Effector memory CD8-positive, alpha-beta T cell (primary cell): ENCODE results near the gene FITM2.
A peak's percentile ranks its signal among the peaks of the same experiment; 100 is the strongest.
"Not testable (repeated sequence)": the region's sequence is repeated elsewhere in the genome, so short reads cannot be mapped to it uniquely, and the experiment has no call there.

Experiments
- ATAC-seq: fragments of 150-1000 bp; cut with Tn5 transposase; replicated peaks from 2 replicates; pipeline ENCODE4 v1.10.0; 2021; ENCODE audit warnings: mild to moderate bottlenecking, moderate library complexity
- DNase-seq, 3 experiments: peaks; one replicate each; pipeline ENCODE4 v3.0.0; 2021
- H3K27ac Mint-ChIP-seq, 2 donors: one replicate each; pipeline ENCODE4 v1.8.0; 2022; ENCODE audit warnings: mild to moderate bottlenecking in 2 of 2, mixed read lengths in 2 of 2, moderate library complexity in 2 of 2
- H3K27me3 Mint-ChIP-seq, 2 donors: one replicate each; pipeline ENCODE4 v1.8.0; 2022; ENCODE audit warnings: mixed read lengths in 2 of 2
- H3K36me3 Mint-ChIP-seq: one replicate; pipeline ENCODE4 v1.8.0; 2022; ENCODE audit warnings: mild to moderate bottlenecking, moderate library complexity, mixed read lengths; ENCODE audit not compliant: insufficient read depth
- H3K4me1 Mint-ChIP-seq, 2 donors: one replicate each; pipeline ENCODE4 v1.8.0; 2022; ENCODE audit warnings: low read depth in 2 of 2, mixed read lengths in 2 of 2
- H3K4me3 Mint-ChIP-seq, 2 donors: one replicate each; pipeline ENCODE4 v1.8.0; 2022; ENCODE audit warnings: mild to moderate bottlenecking in 2 of 2, mixed read lengths in 2 of 2, moderate library complexity in 2 of 2
- H3K9me3 Mint-ChIP-seq, 2 donors: one replicate each; pipeline ENCODE4 v1.8.0; 2022; ENCODE audit warnings: mixed read lengths in 2 of 2
- total RNA-seq, 9 experiments: gene quantifications; one replicate each; lab custom pipeline; 2026; lab: John Stamatoyannopoulos, UW

The FITM2 gene, protein sequence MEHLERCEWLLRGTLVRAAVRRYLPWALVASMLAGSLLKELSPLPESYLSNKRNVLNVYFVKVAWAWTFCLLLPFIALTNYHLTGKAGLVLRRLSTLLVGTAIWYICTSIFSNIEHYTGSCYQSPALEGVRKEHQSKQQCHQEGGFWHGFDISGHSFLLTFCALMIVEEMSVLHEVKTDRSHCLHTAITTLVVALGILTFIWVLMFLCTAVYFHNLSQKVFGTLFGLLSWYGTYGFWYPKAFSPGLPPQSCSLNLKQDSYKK
- total RNA-seq, result 3.4 to 14.5 (median 7.3) reads per million in 9 experiments

GRCh38 chr20:44310664-44311639 is at the start of gene FITM2:
TSS of gene FITM2 (minus strand) at chr20:44311202. CDS start at chr20:44311148, 54 bp downstream.
- Mint-ChIP-seq H3K27me3 (no peaks in the 10 kb centered on the region), H3K27ac (peak within 1 kb of the TSS; percentile 95 to 96), H3K4me3 (peak within 1 kb of the TSS; percentile 87 to 94), H3K9me3 (no peaks in the 10 kb centered on the region), H3K36me3 (peaks cover 19% of the 10 kb centered on the region), H3K4me1 (peaks cover 20% of the 10 kb centered on the region in 2 donors)
- DNase-seq (peak; percentile 96 to 98 (median 97)), ATAC-seq (peak; percentile 89)

- DNase-seq, result no peak
- no peak for ATAC-seq
- peaks cover 12 to 17% of the 10 kb centered on the region in 2 donors for H3K27me3 Mint-ChIP-seq
- H3K36me3 Mint-ChIP-seq, result no peaks in the 10 kb centered on the region
- H3K9me3 Mint-ChIP-seq, result no peaks in the 10 kb centered on the region
- no peaks in the 10 kb centered on the region for H3K4me1 Mint-ChIP-seq
- H3K4me3 Mint-ChIP-seq, result no peak overlapping the region
- no peak overlapping the region for H3K27ac Mint-ChIP-seq
Observed at GRCh38 chr20:44360221-44360620, 49.2 kb upstream of the FITM2 start.

DNA sequence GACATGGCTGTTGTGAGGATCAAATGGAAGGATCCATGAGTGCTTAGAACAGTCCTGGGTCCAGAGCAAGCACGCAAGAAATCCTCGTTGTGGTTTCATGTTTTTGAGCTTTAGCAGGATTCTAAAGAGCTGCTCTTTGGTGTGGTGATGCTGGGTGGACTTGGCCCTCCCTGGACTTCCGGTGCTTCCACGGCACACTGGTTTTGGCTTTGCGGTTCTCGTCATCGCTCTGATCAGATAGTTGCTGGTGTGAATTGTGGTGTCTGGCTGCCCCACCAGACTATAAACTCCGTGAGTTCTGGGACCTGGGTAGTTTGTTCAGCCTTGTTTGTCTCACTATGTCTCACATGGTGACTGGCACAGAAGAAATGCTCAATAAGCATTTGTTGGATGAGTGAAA is 47.8 kb upstream of the FITM2 start:
- H3K4me1 Mint-ChIP-seq, result no peaks in the 10 kb centered on the region
- no peaks in the 10 kb centered on the region for H3K36me3 Mint-ChIP-seq
- no peaks in the 10 kb centered on the region for H3K9me3 Mint-ChIP-seq
- no peak for ATAC-seq
- H3K27me3 Mint-ChIP-seq, result peaks cover 20 to 24% of the 10 kb centered on the region in 2 donors
- no peak for DNase-seq
- H3K4me3 Mint-ChIP-seq, result no peak overlapping the region
- H3K27ac Mint-ChIP-seq, result no peak overlapping the region

GRCh38 chr20:44357555-44358125 is 46.6 kb upstream of the FITM2 start:
- no peak for ATAC-seq

DNA sequence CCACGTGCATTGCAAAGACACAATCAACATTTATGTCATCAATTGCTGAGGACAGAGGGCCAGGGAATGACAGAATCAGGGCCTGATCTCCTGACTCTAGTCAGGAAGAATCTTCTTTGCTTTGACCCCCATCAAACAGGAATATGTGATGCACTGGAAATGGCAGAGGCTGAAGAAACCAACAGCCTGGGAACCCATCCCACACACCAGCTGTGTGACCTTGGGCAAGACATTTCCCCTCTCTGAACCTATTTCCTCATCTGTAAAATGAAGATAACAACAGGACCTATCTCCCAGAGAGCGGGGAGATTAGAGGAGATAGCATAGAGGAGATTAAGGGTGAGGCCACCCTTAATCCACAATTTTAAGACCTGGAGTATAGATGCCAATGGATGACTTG is 46.0 kb upstream of the FITM2 start:
- no peak overlapping the region for H3K27ac Mint-ChIP-seq
- H3K4me1 Mint-ChIP-seq, result no peaks in the 10 kb centered on the region
- DNase-seq, result no peak
- no peak overlapping the region for H3K4me3 Mint-ChIP-seq
- H3K36me3 Mint-ChIP-seq, result no peaks in the 10 kb centered on the region
- H3K9me3 Mint-ChIP-seq, result no peaks in the 10 kb centered on the region
- ATAC-seq, result no peak
- H3K27me3 Mint-ChIP-seq, result peaks cover 29 to 30% of the 10 kb centered on the region in 2 donors

More at GRCh38 chr20:44357555-44358125, 46.6 kb upstream of the FITM2 start:
- Mint-ChIP-seq H3K4me1 (no peaks in the 10 kb centered on the region), H3K36me3 (no peaks in the 10 kb centered on the region), H3K4me3 (no peak overlapping the region), H3K27ac (no peak overlapping the region), H3K27me3 (peaks cover 22 to 24% of the 10 kb centered on the region in 2 donors), H3K9me3 (no peaks in the 10 kb centered on the region)
- DNase-seq, result no peak

GRCh38 chr20:44356353-44356723 is 45.3 kb upstream of the FITM2 start:
- peaks cover 31 to 34% of the 10 kb centered on the region in 2 donors for H3K27me3 Mint-ChIP-seq
- no peaks in the 10 kb centered on the region for H3K9me3 Mint-ChIP-seq
- no peaks in the 10 kb centered on the region for H3K4me1 Mint-ChIP-seq
- H3K4me3 Mint-ChIP-seq, result no peak overlapping the region
- no peak for ATAC-seq
- H3K36me3 Mint-ChIP-seq, result no peaks in the 10 kb centered on the region
- no peak for DNase-seq
- H3K27ac Mint-ChIP-seq, result no peak overlapping the region

DNA sequence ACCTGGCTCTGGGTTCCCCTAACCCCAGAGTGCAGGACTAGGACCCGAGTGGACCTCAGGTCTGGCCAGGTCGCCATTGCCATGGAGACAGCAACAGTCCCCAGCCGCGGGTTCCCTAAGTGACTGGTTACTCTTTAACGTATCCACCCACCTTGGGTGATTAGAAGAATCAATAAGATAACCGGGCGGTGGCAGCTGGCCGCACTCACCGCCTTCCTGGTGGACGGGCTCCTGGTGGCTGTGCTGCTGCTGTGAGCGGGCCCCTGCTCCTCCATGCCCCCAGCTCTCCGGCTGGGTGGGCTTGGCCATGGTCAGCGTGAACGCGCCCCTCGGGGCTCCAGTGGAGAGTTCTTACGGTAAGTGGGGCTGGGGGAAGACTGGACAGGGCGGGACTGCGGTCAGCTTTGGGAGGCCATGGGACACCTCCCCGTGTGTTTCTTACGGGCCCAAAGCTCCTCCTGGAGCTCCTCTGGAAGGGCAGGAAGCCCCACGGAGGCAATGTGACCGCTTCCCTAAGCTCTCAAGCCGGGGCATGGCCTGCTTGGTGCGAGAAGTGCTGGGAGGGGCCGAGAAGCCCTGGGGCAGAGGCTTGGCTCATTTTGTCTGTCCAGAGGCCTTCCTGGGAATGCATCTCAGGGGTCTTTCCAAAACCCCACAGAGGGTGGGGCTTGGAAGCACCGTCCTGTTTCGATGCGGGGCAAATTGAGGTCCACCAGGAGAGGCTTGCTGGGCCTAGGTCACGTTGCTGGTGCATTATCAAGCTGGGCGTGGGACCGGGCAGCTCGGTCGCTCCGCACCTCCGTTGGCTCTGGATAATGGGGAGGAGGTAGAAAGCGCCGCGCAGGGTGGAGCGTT is 44.7 kb upstream of the FITM2 start, which contains the start of gene HNF4A:
TSS of gene HNF4A (plus strand) at position 202 of the 855 bp plus-strand sequence. CDS start at position 308, 106 bp downstream.
- Mint-ChIP-seq H3K4me1 (no peaks in the 10 kb centered on the region), H3K27me3 (peaks cover 31 to 34% of the 10 kb centered on the region in 2 donors), H3K4me3 (no peak within 1 kb of the TSS)

DNA sequence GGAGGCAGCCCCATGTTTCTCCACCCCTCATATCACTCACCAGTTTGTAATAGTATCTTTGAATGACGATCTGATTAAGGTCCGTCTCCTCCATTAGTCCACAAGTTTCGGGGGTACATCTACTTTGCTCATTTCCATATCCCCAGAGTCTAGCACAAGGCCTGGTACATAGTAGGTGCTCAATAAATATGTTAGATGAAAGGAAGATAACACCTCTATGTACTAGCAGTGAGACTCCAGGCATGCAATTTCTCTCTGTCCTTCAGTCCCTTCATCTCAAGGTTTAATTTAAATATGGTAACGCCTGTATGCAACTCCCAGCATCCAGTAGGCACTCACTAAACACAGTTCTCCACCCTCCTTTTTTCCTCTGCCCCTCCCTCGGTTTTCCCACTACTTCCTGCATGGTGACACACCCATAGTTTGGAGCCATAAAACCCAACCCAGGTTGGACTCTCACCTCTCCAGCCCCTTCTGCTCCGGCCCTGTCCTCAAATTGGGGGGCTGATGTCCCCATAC is 44.0 kb upstream of the FITM2 start:
- Mint-ChIP-seq H3K4me1 (no peaks in the 10 kb centered on the region), H3K27me3 (peaks cover 29 to 32% of the 10 kb centered on the region in 2 donors), H3K27ac (no peak overlapping the region), H3K4me3 (no peak overlapping the region), H3K9me3 (no peaks in the 10 kb centered on the region), H3K36me3 (no peaks in the 10 kb centered on the region)
- DNase-seq, result no peak
- no peak for ATAC-seq

More for the DNA sequence above, 44.7 kb upstream of the FITM2 start, which contains the start of gene HNF4A:
- H3K36me3 Mint-ChIP-seq, result no peaks in the 10 kb centered on the region
- no peak within 1 kb of the TSS for H3K27ac Mint-ChIP-seq
- no peak for DNase-seq
- no peak for ATAC-seq
- no peaks in the 10 kb centered on the region for H3K9me3 Mint-ChIP-seq

DNA sequence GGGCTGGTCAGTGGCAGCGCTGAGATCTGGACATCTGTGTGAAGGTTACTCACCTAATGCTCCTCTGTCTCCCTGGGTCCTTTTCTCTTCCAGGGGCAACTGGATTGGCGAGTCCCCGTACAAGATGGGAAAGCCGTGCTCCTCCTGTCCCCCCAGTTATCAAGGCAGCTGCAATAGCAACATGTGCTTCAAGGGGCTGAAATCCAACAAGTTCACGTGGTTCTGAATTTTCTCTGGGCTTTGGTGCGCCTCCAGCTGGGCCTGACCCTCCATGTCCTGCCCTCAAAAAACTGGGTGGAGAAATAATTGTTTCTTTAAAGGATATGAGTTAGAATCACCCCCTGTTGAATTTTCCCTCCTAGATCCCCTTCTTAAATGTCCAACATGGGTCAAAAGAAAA is 39.6 kb upstream of the FITM2 start:
- ATAC-seq (no peak), DNase-seq (no peak)
- Mint-ChIP-seq H3K27me3 (peaks cover 30 to 44% of the 10 kb centered on the region in 2 donors), H3K4me1 (no peaks in the 10 kb centered on the region), H3K4me3 (no peak overlapping the region), H3K27ac (no peak overlapping the region), H3K36me3 (no peaks in the 10 kb centered on the region), H3K9me3 (no peaks in the 10 kb centered on the region)

DNA sequence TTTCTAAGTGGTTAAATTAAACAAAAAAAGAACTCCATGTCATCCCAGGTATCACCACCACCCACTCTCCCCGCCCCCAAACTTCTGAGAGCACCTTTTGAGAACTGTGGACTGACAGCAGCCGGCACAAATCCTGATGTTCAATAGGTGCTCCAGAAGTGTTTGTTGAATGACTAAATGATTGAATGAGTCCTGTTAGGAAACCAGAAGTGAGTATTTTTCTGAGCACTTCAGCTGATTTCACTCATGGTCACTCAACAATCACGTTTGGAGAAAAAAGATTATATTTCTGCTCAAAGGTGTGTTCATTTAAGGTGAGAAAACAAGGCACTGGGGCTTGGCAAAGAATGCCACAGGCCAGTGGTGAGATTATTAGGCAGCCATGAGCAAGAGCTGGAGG is 38.3 kb upstream of the FITM2 start:
- no peak for DNase-seq
- Mint-ChIP-seq H3K36me3 (no peaks in the 10 kb centered on the region), H3K4me1 (no peaks in the 10 kb centered on the region), H3K4me3 (no peak overlapping the region), H3K27ac (no peak overlapping the region), H3K27me3 (peaks cover 20 to 33% of the 10 kb centered on the region in 2 donors), H3K9me3 (no peaks in the 10 kb centered on the region)
- ATAC-seq, result no peak

DNA sequence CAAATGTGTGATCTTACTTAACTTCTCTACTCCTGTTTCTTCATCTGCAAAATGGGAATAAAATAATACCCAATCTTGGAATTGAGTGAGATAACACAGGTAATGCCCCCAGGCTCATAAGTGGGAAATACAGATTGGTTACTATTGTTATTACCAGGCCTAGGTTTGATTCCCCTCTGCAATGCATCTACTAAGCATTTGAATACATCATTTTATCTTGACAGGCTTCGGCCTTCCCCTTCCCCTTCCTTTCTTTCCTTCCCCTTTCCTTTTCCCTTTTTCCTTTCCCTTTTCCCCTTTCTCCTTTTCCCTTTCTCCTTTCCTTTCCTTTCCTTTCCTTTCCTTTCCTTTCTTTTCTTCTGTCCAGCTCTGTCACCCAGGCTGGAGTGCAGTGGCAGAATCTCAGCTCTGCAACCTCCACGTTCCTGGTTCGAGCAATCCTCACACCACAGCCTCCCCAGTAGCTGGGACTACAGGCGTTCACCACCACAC is 37.2 kb upstream of the FITM2 start:
- Mint-ChIP-seq H3K36me3 (no peaks in the 10 kb centered on the region), H3K27ac (no peak overlapping the region), H3K4me1 (no peaks in the 10 kb centered on the region), H3K4me3 (no peak overlapping the region), H3K9me3 (no peaks in the 10 kb centered on the region), H3K27me3 (peaks cover 20 to 33% of the 10 kb centered on the region in 2 donors)
- ATAC-seq, result no peak
- no peak for DNase-seq

DNA sequence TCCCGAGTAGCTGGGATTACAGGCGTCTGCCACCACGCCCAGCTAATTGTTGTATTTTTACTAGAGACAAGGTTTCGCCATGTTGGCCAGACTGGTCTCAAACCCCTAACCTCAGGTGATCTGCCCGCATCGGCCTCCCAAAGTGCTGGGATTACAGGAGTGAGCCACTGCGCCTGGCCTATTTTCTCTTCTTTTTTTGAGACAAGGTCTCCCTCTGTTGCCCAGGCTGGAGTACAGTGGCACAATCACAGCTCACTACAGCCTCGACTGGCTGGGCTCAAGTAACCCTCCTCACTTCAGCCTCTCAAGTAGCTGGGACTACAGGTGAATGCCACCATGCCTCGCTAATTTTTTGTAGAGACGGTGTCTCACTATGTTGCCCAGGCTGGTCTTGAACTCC is 34.9 kb upstream of the FITM2 start:
- ATAC-seq, DNase-seq, H3K4me3 Mint-ChIP-seq, H3K9me3 Mint-ChIP-seq, H3K36me3 Mint-ChIP-seq, H3K4me1 Mint-ChIP-seq, H3K27ac Mint-ChIP-seq: not testable (repeated sequence)
- H3K27me3 Mint-ChIP-seq, result peaks cover 9 to 35% of the 10 kb centered on the region in 2 donors
